NCI-H146 (cell line): ENCODE measurements around the gene SDR39U1.
"Not testable (repeated sequence)": the region's sequence is repeated elsewhere in the genome, so short reads cannot be mapped to it uniquely, and the experiment has no call there.

Source experiments
- DNase-seq: peaks from one replicate; lab custom pipeline; 2025; lab: John Stamatoyannopoulos, UW

The SDR39U1 gene

GRCh38 chr14:24442240-24443052, at the start of gene SDR39U1:
TSS of gene SDR39U1 (minus strand) at chr14:24442776. CDS start at chr14:24442769, 7 bp downstream.
- DNase-seq, result peak; percentile 98

GRCh38 chr14:24491586-24492408, 49.2 kb upstream of the SDR39U1 start:
- not testable (repeated sequence) for DNase-seq

GRCh38 chr14:24483604-24484252, 41.2 kb upstream of the SDR39U1 start:
- DNase-seq, result no peak

GRCh38 chr14:24482699-24483303, 40.2 kb upstream of the SDR39U1 start:
- not testable (repeated sequence) for DNase-seq

GRCh38 chr14:24481622-24482324, 39.2 kb upstream of the SDR39U1 start:
- DNase-seq, result peak; percentile 43

- not testable (repeated sequence) for DNase-seq
Observed at GRCh38 chr14:24479999-24480398, 37.4 kb upstream of the SDR39U1 start.

GRCh38 chr14:24475261-24475660, 32.7 kb upstream of the SDR39U1 start:
- DNase-seq, result no peak

- DNase-seq, result no peak
Observed at GRCh38 chr14:24473211-24473610, 30.6 kb upstream of the SDR39U1 start.

- DNase-seq, result not testable (repeated sequence)
Observed at GRCh38 chr14:24470450-24470849, 27.9 kb upstream of the SDR39U1 start.

GRCh38 chr14:24465805-24466204, 23.2 kb upstream of the SDR39U1 start:
- no peak for DNase-seq

GRCh38 chr14:24465368-24465767, 22.8 kb upstream of the SDR39U1 start:
- no peak for DNase-seq

- no peak for DNase-seq
Observed at GRCh38 chr14:24463884-24464785, 21.6 kb upstream of the SDR39U1 start.

- DNase-seq, result peak; percentile 23
Observed at GRCh38 chr14:24463017-24463883, 20.7 kb upstream of the SDR39U1 start.

GRCh38 chr14:24461336-24461735, 18.8 kb upstream of the SDR39U1 start:
- DNase-seq, result no peak

- no peak for DNase-seq
Observed at GRCh38 chr14:24459331-24459730, 16.8 kb upstream of the SDR39U1 start.

GRCh38 chr14:24458736-24459135, 16.2 kb upstream of the SDR39U1 start:
- DNase-seq, result no peak

GRCh38 chr14:24456980-24457379, 14.4 kb upstream of the SDR39U1 start:
- no peak for DNase-seq

GRCh38 chr14:24450828-24451227, 8.3 kb upstream of the SDR39U1 start:
- not testable (repeated sequence) for DNase-seq

GRCh38 chr14:24443053-24443665, 583 bp upstream of the SDR39U1 start:
- no peak for DNase-seq
